Diencephalon (tissue), 1 donor: ENCODE measurements around the gene PPP1R2. TPM values are rescaled to one million over a fixed set of nuclear protein-coding genes. Genes with fewer than 3 reads are reported as not detected.

Experiments used
- small RNA-seq: library from RNA; depleted of rRNA; stranded (forward); fragments of <200 nt; gene quantifications from one replicate; pipeline ENCODE3, GENCODE V24; 2014
- total RNA-seq: library from RNA; depleted of rRNA; stranded (reverse); fragments of >200 nt; gene quantifications from one replicate; pipeline ENCODE4 v1.2.3, GENCODE V29; 2014

PPP1R2 gene
- total RNA-seq = 121 TPM

DNA sequence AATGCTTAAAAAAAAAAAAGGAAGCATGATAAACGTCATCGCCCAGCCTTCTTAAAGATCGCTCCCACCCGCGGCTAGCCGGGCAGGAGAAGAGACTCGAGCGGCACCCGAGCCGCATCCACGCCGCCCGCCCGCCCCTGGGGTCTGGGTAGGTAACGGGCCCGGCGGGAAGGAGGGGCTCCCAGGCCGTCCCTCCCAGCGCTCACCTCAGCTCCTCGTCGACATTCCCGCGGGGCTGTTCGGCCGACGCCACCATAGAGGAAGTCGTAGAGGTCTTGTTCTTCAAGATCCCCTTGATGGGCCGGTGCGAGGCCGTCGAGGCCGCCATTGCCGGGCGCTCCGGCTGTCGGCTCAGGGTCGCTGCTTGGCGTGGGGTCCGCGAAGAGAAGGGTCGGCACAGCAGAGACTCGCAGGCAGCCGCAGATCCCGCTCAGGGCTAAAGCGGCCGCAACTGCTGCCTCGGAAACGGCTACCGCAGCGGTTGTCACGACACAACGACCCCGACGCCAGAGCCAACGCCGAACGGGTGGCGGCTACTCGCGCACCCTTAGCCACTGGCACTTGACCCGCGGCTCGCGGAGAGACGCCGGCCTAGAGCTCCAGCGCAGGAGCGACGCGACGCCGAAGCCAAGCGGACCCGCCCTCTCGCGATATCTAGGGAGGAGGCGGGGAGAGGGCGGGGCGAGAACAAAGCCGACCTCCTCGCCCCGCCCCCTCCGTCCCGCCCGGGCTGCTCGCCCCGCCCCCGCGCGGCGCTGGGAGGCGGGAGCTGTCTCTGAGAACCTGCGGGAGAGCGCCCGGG is at the start of gene PPP1R2:
TSS of gene PPP1R2 (minus strand) at position 628 of the 802 bp plus-strand sequence. CDS start at position 328, 300 bp downstream.

DNA sequence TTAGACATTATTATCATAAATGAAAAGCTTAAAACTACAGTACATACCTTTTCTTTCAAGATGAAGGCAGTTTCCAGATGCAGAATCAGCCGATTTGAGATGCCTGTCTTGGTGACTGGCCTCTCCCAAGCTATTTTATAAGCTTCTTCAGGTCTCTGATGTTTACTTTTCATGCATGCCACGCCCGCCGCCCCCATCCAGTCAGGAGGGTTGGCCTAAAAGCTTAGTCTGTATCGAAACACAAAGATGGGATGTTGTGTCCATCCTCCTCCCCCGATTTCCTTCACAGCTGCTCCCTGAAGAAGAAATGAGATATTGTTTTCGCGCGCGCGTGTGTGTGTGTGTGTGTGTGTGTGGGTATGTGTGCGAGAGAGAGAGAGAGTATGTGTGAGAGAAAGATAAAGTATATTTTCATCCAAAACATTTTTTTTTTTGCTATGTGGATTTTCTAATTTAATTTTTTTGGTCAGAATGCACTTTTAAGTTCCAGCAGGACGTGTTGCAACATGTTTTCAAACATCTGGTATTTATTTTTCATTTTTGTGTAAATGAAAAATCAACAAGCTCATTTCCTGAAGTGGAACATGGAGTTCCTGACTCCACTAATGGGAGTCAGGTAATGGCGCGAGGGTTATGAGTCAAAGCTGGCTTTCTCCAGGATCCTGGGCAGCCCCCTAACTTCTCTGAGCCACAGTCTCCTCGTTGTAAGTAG is 40.9 kb upstream of the PPP1R2 start, which contains the start of gene APOD:
TSS of gene APOD (minus strand) at position 110 of the 712 bp plus-strand sequence. CDS start 4,479 bp downstream, outside the sequence.

Small RNAs within 50 kb of the gene (small RNA-seq; reads per million reads assigned to genes)
- gene RN7SL73P = not detected
- gene RNU6ATAC24P = not detected

Other genes starting within 250 kb of the PPP1R2 start
- gene ACAP2, start 100.3 kb downstream of the PPP1R2 start, total RNA-seq = 217 TPM
- 10.6 TPM for gene APOD, start 40.6 kb upstream of the PPP1R2 start, total RNA-seq
- 3.5 TPM for gene MUC20, start 177.7 kb upstream of the PPP1R2 start, total RNA-seq